Esophagus mucosa (tissue), 1 donor: ENCODE data around the gene TSSC4. TPM values are rescaled to one million over a fixed set of nuclear protein-coding genes. Genes with fewer than 3 reads are reported as not detected.
A peak's percentile ranks its signal among the peaks of the same experiment; 100 is the strongest.

Experiments
- ATAC-seq: fragments of 200-7000 bp; cut with Tn5 transposase; one replicate; pipeline ENCODE4 v1.9.1; 2020
- total RNA-seq: library from RNA; stranded (reverse); gene quantifications from one replicate; pipeline ENCODE4 v1.2.4, GENCODE V29; 2023
- donor health status: DM: yes; HTN: yes; CAD: no.

Gene TSSC4
- total RNA-seq, 1 donor from 2014 or later = 36.7 TPM

GRCh38 chr11:2387266-2387987 is 13.1 kb upstream of the TSSC4 start:
- no peak for ATAC-seq

- ATAC-seq = no peak
These were observed 11.8 kb upstream of the TSSC4 start for GRCh38 chr11:2388431-2389376.

- ATAC-seq = no peak
These were observed 11.0 kb upstream of the TSSC4 start for GRCh38 chr11:2389377-2390026.

GRCh38 chr11:2390091-2390724 is 10.3 kb upstream of the TSSC4 start:
- peak; percentile 43 for ATAC-seq

GRCh38 chr11:2390725-2391151 is 9.8 kb upstream of the TSSC4 start:
- ATAC-seq = peak; percentile 64

- no peak for ATAC-seq
These were observed 9.2 kb upstream of the TSSC4 start for GRCh38 chr11:2391181-2391975.

- ATAC-seq = no peak
These were observed 8.2 kb upstream of the TSSC4 start for GRCh38 chr11:2392241-2392959.

GRCh38 chr11:2393111-2393868 is 7.3 kb upstream of the TSSC4 start:
- no peak for ATAC-seq

- no peak for ATAC-seq
These were observed 6.4 kb upstream of the TSSC4 start for GRCh38 chr11:2393941-2394817.

GRCh38 chr11:2394818-2395105 is 5.8 kb upstream of the TSSC4 start:
- ATAC-seq = no peak

- no peak for ATAC-seq
These were observed 5.3 kb upstream of the TSSC4 start for GRCh38 chr11:2395211-2395730.

GRCh38 chr11:2395856-2396255 is 4.7 kb upstream of the TSSC4 start:
- ATAC-seq = no peak

- no peak for ATAC-seq
These were observed 4.1 kb upstream of the TSSC4 start for GRCh38 chr11:2396471-2396870.

- no peak for ATAC-seq
These were observed 3.5 kb upstream of the TSSC4 start for GRCh38 chr11:2397005-2397404.

- ATAC-seq = no peak
These were observed 1.7 kb upstream of the TSSC4 start for GRCh38 chr11:2398664-2399355.

GRCh38 chr11:2399488-2400068 is 972 bp upstream of the TSSC4 start:
- no peak for ATAC-seq

GRCh38 chr11:2400762-2401435 is 349 bp downstream of the TSSC4 start:
- no peak for ATAC-seq
